ENCODE data around the gene SLC4A1. TPM values are rescaled to one million over a fixed set of nuclear protein-coding genes. Genes with fewer than 3 reads are reported as not detected.

Gene SLC4A1
- total RNA-seq, 1 donor from 2014 or later: not detected

DNA sequence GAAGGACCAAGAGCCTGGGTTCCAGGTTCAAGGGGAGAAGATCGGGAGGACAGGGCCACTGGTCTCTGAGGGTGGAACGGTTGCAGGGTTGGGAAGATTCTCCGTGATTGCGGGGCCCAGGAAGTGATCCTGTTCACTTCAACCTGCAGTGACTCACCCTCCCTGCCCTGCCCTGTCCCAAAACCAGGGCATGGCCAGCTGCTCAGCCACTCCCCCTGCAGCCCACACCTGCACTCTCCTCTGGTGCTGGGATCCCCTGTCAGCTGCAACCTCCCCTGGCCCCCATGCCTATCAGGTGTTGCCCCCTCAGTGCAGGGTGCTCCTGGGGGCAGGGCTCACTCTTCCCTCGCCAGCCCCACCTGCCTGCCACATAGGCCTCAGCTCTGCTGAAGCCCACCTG lies 41.5 kb upstream of the SLC4A1 start:
- TF ChIP-seq, protein P1, sequence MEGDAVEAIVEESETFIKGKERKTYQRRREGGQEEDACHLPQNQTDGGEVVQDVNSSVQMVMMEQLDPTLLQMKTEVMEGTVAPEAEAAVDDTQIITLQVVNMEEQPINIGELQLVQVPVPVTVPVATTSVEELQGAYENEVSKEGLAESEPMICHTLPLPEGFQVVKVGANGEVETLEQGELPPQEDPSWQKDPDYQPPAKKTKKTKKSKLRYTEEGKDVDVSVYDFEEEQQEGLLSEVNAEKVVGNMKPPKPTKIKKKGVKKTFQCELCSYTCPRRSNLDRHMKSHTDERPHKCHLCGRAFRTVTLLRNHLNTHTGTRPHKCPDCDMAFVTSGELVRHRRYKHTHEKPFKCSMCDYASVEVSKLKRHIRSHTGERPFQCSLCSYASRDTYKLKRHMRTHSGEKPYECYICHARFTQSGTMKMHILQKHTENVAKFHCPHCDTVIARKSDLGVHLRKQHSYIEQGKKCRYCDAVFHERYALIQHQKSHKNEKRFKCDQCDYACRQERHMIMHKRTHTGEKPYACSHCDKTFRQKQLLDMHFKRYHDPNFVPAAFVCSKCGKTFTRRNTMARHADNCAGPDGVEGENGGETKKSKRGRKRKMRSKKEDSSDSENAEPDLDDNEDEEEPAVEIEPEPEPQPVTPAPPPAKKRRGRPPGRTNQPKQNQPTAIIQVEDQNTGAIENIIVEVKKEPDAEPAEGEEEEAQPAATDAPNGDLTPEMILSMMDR (IDR thresholded peaks at IDR 0.05; ENCODE audit: insufficient read depth, low read length, poor library complexity, severe bottlenecking): no peak
- peaks cover 32% of the 10 kb centered on the region for H3K27me3 ChIP-seq (ENCODE audit: control insufficient read depth, insufficient read depth, low read length)
- H3K36me3 ChIP-seq (ENCODE audit: control insufficient read depth, insufficient read depth, low read length): no peaks in the 10 kb centered on the region
- H3K4me3 ChIP-seq (ENCODE audit: low read depth, low read length): no peak overlapping the region
- DNase-seq (ENCODE audit: low read depth): no peak

DNA sequence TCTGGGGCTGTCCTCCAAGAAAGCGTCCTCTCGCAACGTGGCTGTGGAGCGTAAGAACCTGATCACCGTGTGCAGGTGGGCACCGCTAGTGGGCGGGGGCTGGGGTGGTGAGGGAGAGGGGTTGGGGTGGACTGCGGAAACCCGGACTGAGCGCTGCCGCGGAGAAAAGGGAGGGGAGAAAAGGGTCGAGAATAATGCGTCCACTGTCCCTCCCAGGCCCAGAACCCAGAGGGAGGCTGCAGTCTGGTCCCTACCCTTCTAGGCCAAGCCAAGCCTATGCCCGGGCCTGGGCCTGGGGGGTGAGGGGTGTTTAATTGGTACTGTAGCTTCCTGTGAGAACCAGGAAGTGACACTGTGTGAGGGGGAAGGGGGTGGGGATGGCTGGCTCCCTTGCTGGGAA lies 40.9 kb upstream of the SLC4A1 start:
- Histone ChIP-seq H3K36me3 (ENCODE audit: control insufficient read depth, insufficient read depth, low read length) (no peaks in the 10 kb centered on the region), H3K27me3 (ENCODE audit: control insufficient read depth, insufficient read depth, low read length) (peaks cover 27% of the 10 kb centered on the region), H3K4me3 (ENCODE audit: low read depth, low read length) (peak overlapping the region; percentile 41)
- DNase-seq (ENCODE audit: low read depth): no peak
- TF ChIP-seq, protein P1 (IDR thresholded peaks at IDR 0.05; ENCODE audit: insufficient read depth, low read length, poor library complexity, severe bottlenecking): no peak

DNA sequence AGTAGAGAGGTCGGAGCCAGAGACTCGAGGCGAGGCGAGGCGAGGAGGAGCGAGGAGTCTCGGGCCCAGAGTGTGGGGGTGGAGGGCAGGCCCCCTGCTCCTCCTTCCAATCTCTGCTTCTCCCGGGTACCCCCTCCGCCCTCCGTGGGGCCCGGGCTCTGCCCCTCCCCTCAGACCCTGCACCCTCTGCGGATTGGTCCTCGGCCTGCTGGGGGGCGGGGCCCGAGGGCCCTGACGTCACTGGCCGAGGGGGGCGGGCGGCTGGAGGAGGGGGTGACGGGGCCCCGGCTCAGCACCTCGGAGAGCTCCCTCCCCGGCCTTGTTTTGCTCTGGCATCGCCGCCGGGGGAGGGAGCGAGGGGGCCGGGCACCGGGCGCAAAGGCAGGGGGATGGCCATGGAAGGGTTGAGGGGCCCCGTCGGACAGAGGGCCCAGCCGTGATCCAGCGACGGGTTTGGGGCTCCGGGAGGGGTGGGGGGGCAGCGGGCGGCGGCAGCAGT lies 40.4 kb upstream of the SLC4A1 start, which contains the start of gene RUNDC3A:
TSS of gene RUNDC3A (plus strand) at position 282 of the 499 bp plus-strand sequence. CDS start 232 bp downstream, outside the sequence.
- Histone ChIP-seq H3K27me3 (ENCODE audit: control insufficient read depth, insufficient read depth, low read length) (peaks cover 26% of the 10 kb centered on the region), H3K4me3 (ENCODE audit: low read depth, low read length) (peak within 1 kb of the TSS; percentile 41), H3K36me3 (ENCODE audit: control insufficient read depth, insufficient read depth, low read length) (no peaks in the 10 kb centered on the region)
- TF ChIP-seq, protein P1 (IDR thresholded peaks at IDR 0.05; ENCODE audit: insufficient read depth, low read length, poor library complexity, severe bottlenecking): no peak
- DNase-seq (ENCODE audit: low read depth): no peak

DNA sequence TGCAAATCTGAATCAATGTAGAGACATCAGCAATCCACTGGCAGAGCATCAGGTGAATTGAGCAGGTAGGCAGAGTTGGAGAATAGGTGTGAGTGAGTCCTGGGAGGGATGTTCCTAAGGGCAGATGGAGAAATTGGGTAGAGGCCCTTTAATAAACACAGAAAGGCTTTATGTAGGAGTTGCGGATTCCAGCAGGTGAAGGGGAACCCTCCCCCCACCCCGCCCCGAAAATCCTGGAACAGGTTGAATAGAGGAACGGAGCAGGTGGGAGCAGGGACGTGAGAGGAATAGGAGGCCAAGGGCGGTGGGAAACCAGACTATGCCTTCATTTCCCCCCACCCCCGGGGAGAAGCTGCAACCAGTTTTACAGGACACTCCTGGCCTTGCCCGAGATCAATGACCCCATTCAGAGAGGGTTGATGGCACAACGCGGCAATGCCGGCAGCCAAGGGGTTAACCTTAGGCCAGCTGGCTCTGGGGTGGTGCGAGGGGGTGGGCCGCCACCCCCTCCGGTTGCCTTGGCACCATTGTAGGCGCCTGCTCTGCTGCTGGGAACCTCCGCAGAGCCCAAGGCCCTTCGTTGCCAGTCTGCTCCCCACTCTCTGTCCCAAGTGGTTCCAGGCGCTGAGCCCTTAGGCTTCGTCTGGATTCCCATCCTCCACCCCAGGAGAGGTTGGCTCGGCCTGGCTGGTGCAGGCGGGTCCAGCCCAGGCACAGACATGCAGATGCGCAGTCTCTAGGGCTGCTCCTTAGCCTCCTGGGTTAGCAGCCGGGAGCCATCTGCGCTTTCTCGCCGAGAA lies 39.7 kb upstream of the SLC4A1 start:
- no peak for DNase-seq (ENCODE audit: low read depth)
- no peaks in the 10 kb centered on the region for H3K36me3 ChIP-seq (ENCODE audit: control insufficient read depth, insufficient read depth, low read length)
- TF ChIP-seq, protein P1 (IDR thresholded peaks at IDR 0.05; ENCODE audit: insufficient read depth, low read length, poor library complexity, severe bottlenecking): no peak
- peaks cover 26% of the 10 kb centered on the region for H3K27me3 ChIP-seq (ENCODE audit: control insufficient read depth, insufficient read depth, low read length)
- no peak overlapping the region for H3K4me3 ChIP-seq (ENCODE audit: low read depth, low read length)

- no peaks in the 10 kb centered on the region for H3K36me3 ChIP-seq (ENCODE audit: control insufficient read depth, insufficient read depth, low read length)
- peaks cover 15% of the 10 kb centered on the region for H3K27me3 ChIP-seq (ENCODE audit: control insufficient read depth, insufficient read depth, low read length)
- H3K4me3 ChIP-seq (ENCODE audit: low read depth, low read length): no peak overlapping the region
- TF ChIP-seq, protein P1 (IDR thresholded peaks at IDR 0.05; ENCODE audit: insufficient read depth, low read length, poor library complexity, severe bottlenecking): no peak
- no peak for DNase-seq (ENCODE audit: low read depth)
These were observed 36.7 kb upstream of the SLC4A1 start for GRCh38 chr17:44304651-44305050.

Measured in kidney epithelial cell (primary cell).